Effector memory CD8-positive, alpha-beta T cell (primary cell): ENCODE measurements around the gene NDFIP2.
"Not testable (repeated sequence)": the region's sequence is repeated elsewhere in the genome, so short reads cannot be mapped to it uniquely, and the experiment has no call there.

Source experiments
- ATAC-seq: fragments of 150-1000 bp; cut with Tn5 transposase; replicated peaks from 2 replicates; pipeline ENCODE4 v1.10.0; 2021; ENCODE audit warnings: mild to moderate bottlenecking, moderate library complexity
- DNase-seq, 3 experiments: peaks; one replicate each; pipeline ENCODE4 v3.0.0; 2021
- H3K27ac Mint-ChIP-seq, 2 donors: one replicate each; pipeline ENCODE4 v1.8.0; 2022; ENCODE audit warnings: mild to moderate bottlenecking in 2 of 2, mixed read lengths in 2 of 2, moderate library complexity in 2 of 2
- H3K27me3 Mint-ChIP-seq, 2 donors: one replicate each; pipeline ENCODE4 v1.8.0; 2022; ENCODE audit warnings: mixed read lengths in 2 of 2
- H3K36me3 Mint-ChIP-seq: one replicate; pipeline ENCODE4 v1.8.0; 2022; ENCODE audit warnings: mild to moderate bottlenecking, moderate library complexity, mixed read lengths; ENCODE audit not compliant: insufficient read depth
- H3K4me1 Mint-ChIP-seq, 2 donors: one replicate each; pipeline ENCODE4 v1.8.0; 2022; ENCODE audit warnings: low read depth in 2 of 2, mixed read lengths in 2 of 2
- H3K4me3 Mint-ChIP-seq, 2 donors: one replicate each; pipeline ENCODE4 v1.8.0; 2022; ENCODE audit warnings: mild to moderate bottlenecking in 2 of 2, mixed read lengths in 2 of 2, moderate library complexity in 2 of 2
- H3K9me3 Mint-ChIP-seq, 2 donors: one replicate each; pipeline ENCODE4 v1.8.0; 2022; ENCODE audit warnings: mixed read lengths in 2 of 2

Gene NDFIP2

GRCh38 chr13:79582896-79583295 is 101.9 kb downstream of the NDFIP2 start:
- no peaks in the 10 kb centered on the region for H3K4me1 Mint-ChIP-seq
- H3K4me3 Mint-ChIP-seq, result no peak overlapping the region
- H3K27ac Mint-ChIP-seq, result no peak overlapping the region
- no peaks in the 10 kb centered on the region for H3K36me3 Mint-ChIP-seq
- H3K9me3 Mint-ChIP-seq, result no peaks in the 10 kb centered on the region
- no peaks in the 10 kb centered on the region for H3K27me3 Mint-ChIP-seq
- ATAC-seq (no peak), DNase-seq (no peak)

DNA sequence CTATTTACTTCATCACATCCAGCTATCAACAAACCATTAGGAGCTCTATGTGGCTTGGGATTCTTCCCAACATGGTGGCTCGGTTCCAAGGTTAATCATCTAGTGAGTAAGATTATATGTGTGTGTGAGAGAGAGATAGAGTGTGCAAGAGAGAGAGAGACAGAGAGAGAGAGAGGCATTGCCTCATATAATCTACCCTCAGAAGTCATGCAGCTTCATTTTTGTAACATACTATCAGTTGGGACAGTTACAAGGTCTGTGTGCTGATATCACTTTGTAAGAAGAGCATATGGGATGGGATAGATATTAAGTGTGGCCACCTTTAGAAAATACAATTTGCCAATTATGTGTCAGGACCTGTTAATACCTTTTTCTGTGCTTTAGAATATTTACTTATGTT is 104.1 kb downstream of the NDFIP2 start:
- Mint-ChIP-seq H3K9me3 (no peaks in the 10 kb centered on the region), H3K36me3 (no peaks in the 10 kb centered on the region)
- no peak for ATAC-seq

DNA sequence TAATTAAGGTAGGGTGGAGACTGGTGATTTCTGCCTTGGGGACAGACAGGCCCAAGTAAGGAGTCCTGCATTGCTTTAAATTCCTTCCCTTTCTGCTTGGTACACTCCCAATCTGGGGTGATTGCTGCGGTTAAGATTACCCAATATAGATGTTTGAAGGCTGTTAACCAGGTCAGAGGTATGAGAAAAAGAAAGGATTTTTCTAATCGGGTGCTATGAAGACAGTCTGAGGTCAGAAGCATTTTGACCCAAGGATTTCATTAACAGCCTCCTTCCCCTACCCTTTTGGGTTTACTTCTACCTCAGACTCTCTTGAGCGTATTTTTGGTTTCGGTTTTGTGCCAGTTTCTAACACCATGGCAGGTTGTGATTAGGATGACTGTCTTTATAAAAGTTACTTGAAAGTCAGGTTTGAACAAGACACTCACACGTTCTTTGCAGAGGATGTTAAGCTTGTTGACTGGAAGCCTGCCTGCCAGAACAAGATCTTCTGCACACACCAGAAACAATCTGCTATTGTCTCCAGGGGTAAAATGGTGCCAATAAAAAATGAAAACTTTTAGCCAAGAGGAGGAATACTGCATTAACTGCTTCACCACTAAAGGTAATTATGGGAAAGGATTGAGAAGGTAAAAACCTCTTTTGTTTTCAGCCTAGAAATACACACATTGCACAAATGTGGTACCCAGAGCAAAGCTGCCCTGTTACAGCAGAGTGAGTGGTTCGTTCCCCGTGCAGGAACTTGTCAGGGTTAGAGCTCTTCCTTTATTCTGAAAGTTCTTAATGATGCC is 108.8 kb downstream of the NDFIP2 start:
- H3K4me1 Mint-ChIP-seq, result peaks cover 0 to 2% of the 10 kb centered on the region in 2 donors
- no peaks in the 10 kb centered on the region for H3K9me3 Mint-ChIP-seq
- H3K4me3 Mint-ChIP-seq, result peak overlapping the region in 1 of 2 donors; percentile 48
- H3K36me3 Mint-ChIP-seq, result no peaks in the 10 kb centered on the region
- H3K27ac Mint-ChIP-seq, result no peak overlapping the region
- ATAC-seq (no peak), DNase-seq (no peak)
- H3K27me3 Mint-ChIP-seq, result no peaks in the 10 kb centered on the region

More for the DNA sequence above, 104.1 kb downstream of the NDFIP2 start:
- no peak overlapping the region for H3K4me3 Mint-ChIP-seq
- H3K27me3 Mint-ChIP-seq, result no peaks in the 10 kb centered on the region
- no peak for DNase-seq
- no peak overlapping the region for H3K27ac Mint-ChIP-seq
- peaks cover 0 to 2% of the 10 kb centered on the region in 2 donors for H3K4me1 Mint-ChIP-seq

DNA sequence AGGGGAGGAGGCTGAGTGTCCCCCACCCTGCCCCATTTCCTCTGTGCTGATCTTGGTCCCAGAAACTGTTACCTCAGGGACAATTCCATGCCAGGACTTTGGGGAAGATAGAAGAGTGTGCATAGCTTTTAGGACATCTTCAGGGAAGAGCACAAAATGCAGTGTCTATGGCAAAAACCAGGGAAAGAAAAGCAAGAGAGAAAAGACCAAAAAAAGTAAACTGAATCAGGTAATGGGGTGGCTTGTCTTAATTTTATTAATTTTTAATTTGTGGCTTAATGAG is 109.4 kb downstream of the NDFIP2 start:
- no peak for ATAC-seq
- no peaks in the 10 kb centered on the region for H3K36me3 Mint-ChIP-seq
- no peaks in the 10 kb centered on the region for H3K9me3 Mint-ChIP-seq
- peak overlapping the region in 1 of 2 donors; percentile 48 for H3K4me3 Mint-ChIP-seq
- no peak overlapping the region for H3K27ac Mint-ChIP-seq
- DNase-seq, result no peak
- H3K27me3 Mint-ChIP-seq, result peaks cover 0 to under 1% of the 10 kb centered on the region in 2 donors
- H3K4me1 Mint-ChIP-seq, result peaks cover 0 to 2% of the 10 kb centered on the region in 2 donors

DNA sequence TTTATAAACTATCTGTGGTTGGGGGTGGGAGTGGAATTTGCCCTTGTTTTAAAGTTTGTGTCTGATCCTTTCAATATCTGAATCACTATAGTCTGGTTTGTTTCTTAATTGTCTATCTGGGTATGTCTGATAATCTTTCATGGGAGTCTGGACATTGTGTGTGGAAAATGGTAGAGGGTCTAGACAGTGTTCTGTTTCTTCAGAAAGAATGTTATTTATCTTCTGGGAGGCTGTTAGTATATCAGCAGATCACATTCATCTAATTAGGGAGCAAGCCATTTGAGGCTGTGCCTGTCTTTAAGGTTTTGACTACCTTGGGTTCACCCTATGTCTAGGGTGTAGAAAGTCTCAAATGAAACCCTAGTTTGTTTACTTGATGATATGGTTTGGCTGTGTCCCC is 110.5 kb downstream of the NDFIP2 start:
- Mint-ChIP-seq H3K4me1 (peaks cover 0 to 2% of the 10 kb centered on the region in 2 donors), H3K27me3 (peaks cover 0 to 9% of the 10 kb centered on the region in 2 donors), H3K36me3 (no peaks in the 10 kb centered on the region), H3K27ac (no peak overlapping the region), H3K9me3 (no peaks in the 10 kb centered on the region), H3K4me3 (no peak overlapping the region)
- ATAC-seq (no peak), DNase-seq (no peak)

- H3K4me3 Mint-ChIP-seq, result no peak overlapping the region
- DNase-seq (no peak), ATAC-seq (no peak)
- H3K27ac Mint-ChIP-seq, result no peak overlapping the region
- peaks cover 0 to 2% of the 10 kb centered on the region in 2 donors for H3K4me1 Mint-ChIP-seq
- no peaks in the 10 kb centered on the region for H3K36me3 Mint-ChIP-seq
- H3K27me3 Mint-ChIP-seq, result peaks cover 0 to 9% of the 10 kb centered on the region in 2 donors
- no peaks in the 10 kb centered on the region for H3K9me3 Mint-ChIP-seq
These were observed 112.2 kb downstream of the NDFIP2 start for GRCh38 chr13:79593121-79593520.

GRCh38 chr13:79593641-79594275 is 112.8 kb downstream of the NDFIP2 start:
- Mint-ChIP-seq H3K4me3 (no peak overlapping the region), H3K4me1 (peaks cover 0 to 2% of the 10 kb centered on the region in 2 donors), H3K27me3 (peaks cover 0 to 9% of the 10 kb centered on the region in 2 donors), H3K27ac (no peak overlapping the region), H3K9me3 (no peaks in the 10 kb centered on the region), H3K36me3 (no peaks in the 10 kb centered on the region)
- DNase-seq, result no peak
- no peak for ATAC-seq

- H3K27me3 Mint-ChIP-seq, H3K36me3 Mint-ChIP-seq, H3K4me3 Mint-ChIP-seq, H3K4me1 Mint-ChIP-seq, H3K9me3 Mint-ChIP-seq, ATAC-seq, DNase-seq, H3K27ac Mint-ChIP-seq: not testable (repeated sequence)
These were observed 119.2 kb downstream of the NDFIP2 start for GRCh38 chr13:79600146-79600545.

- H3K9me3 Mint-ChIP-seq, result no peaks in the 10 kb centered on the region
- no peak overlapping the region for H3K4me3 Mint-ChIP-seq
- ATAC-seq, result no peak
These were observed 122.0 kb downstream of the NDFIP2 start for GRCh38 chr13:79602936-79603335.

GRCh38 chr13:79604752-79605151 is 123.8 kb downstream of the NDFIP2 start:
- no peaks in the 10 kb centered on the region for H3K4me1 Mint-ChIP-seq
- no peaks in the 10 kb centered on the region for H3K36me3 Mint-ChIP-seq
- ATAC-seq (no peak), DNase-seq (no peak)
- no peaks in the 10 kb centered on the region for H3K9me3 Mint-ChIP-seq
- no peak overlapping the region for H3K27ac Mint-ChIP-seq
- peaks cover 0 to 14% of the 10 kb centered on the region in 2 donors for H3K27me3 Mint-ChIP-seq
- no peak overlapping the region for H3K4me3 Mint-ChIP-seq

More at GRCh38 chr13:79602936-79603335, 122.0 kb downstream of the NDFIP2 start:
- H3K27me3 Mint-ChIP-seq, result peaks cover 0 to 14% of the 10 kb centered on the region in 2 donors
- no peak for DNase-seq
- H3K4me1 Mint-ChIP-seq, result no peaks in the 10 kb centered on the region
- no peak overlapping the region for H3K27ac Mint-ChIP-seq
- H3K36me3 Mint-ChIP-seq, result no peaks in the 10 kb centered on the region
